Stimulated activated CD8-positive, alpha-beta memory T cell treated with anti-CD3 and anti-CD28 coated beads, Interleukin-4, amount 100 ng/mL, for 24 hours (primary cell): ENCODE measurements around the gene PRAMEF11.
"Not testable (repeated sequence)": the region's sequence is repeated elsewhere in the genome, so short reads cannot be mapped to it uniquely, and the experiment has no call there.

ENCODE experiments used
- DNase-seq: peaks from one replicate; pipeline ENCODE4 v3.0.0-alpha.2; 2020; ENCODE audit warnings: low read depth

The PRAMEF11 gene

DNA sequence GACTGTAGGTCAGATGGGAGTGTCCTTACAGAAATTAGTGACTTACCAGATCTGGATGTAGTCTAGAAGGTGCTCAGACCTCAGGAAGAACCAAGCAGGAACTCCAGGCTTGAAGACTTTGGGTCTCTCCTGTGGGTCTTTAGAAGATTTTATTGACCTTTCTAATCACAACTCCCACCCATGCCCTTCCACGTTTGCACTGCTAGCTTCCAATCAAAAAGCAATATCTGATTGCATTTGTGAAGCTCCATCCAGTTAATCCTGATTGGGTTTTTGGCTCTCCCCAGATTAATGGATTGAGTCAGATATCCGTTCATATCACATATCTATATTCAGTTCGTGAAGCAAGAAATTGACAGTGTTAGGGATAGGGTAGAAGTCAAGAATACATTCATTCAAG lies at the start of gene PRAMEF11:
PRAMEF11 (minus strand) TSS at position 101 of the 400 bp plus-strand sequence. CDS start 2,621 bp downstream, outside the sequence.
- DNase-seq: not testable (repeated sequence)

DNA sequence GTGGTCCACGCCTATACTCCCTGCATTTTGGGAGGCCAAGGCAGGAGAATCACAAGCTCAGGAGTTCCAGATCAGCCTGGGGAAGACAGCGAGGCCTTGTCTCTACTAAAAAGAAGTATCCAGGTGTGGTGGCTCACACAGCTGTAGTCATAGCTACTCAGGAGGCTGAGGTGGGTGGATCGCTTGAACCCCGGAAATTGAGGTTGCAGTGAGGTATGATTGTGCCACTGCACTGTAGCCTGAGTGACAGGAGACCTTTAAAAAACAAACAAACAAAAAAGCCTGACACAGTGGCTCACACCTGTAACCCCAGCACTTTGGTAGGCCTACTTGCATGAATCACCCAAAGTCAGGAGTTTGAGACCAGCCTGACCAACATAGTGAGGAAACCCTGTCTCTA lies 47.2 kb upstream of the PRAMEF11 start:
- not testable (repeated sequence) for DNase-seq

- DNase-seq: not testable (repeated sequence)
Measured at GRCh38 chr1:12863131-12863880, 32.1 kb upstream of the PRAMEF11 start.

DNA sequence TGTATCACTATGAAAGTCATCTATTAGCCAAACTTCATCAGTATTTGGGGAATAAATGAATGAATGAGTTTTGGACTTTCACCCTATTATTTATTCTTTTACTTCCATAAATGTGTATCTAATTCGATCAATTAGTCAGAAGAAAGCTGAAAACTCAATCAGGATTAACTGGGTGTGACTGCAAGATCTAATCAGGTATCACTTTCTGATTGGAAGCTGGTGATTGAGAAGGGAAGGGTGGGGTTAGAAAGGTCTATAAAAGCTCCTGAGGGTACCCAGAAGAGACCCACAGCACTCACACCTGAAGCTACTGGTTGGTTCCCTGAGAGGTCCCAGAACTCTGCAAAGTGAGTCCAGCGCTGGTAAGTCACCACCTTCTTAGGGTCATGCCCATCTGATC lies 25.6 kb upstream of the PRAMEF11 start, which contains the start of gene PRAMEF2:
PRAMEF2 (plus strand) TSS at position 301 of the 400 bp plus-strand sequence. CDS start 1,924 bp downstream, outside the sequence.
- DNase-seq: not testable (repeated sequence)

GRCh38 chr1:12851779-12852178 lies 20.6 kb upstream of the PRAMEF11 start:
- no peak for DNase-seq

- DNase-seq: not testable (repeated sequence)
Measured at GRCh38 chr1:12848620-12849019, 17.4 kb upstream of the PRAMEF11 start, which contains the start of gene HNRNPCL1. HNRNPCL1 (minus strand) TSS chr1:12848720; CDS start chr1:12848289, 431 bp downstream.

DNA sequence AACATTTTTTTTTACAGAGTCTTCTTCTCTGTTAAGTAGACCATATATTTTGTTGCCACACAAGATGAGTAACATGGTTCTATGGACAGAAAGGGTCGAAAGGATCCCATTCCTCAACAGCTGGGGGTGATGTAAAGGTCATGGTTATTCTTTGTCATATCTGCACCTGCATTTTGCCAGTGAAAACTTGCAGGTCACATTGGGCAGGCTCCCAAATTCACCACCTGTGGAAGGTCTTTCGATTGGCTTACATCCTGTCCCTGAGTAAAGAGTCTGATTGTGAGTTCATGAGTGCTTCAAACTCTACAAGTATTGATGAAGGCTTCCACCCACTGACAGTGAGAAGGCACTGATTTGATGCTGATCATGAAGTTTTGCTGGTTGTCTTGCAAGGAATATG lies 2.0 kb upstream of the PRAMEF11 start:
- not testable (repeated sequence) for DNase-seq

- not testable (repeated sequence) for DNase-seq
Measured at GRCh38 chr1:12819061-12819460, 12.1 kb downstream of the PRAMEF11 start.

GRCh38 chr1:12811409-12811784 lies 19.8 kb downstream of the PRAMEF11 start:
- no peak for DNase-seq

DNA sequence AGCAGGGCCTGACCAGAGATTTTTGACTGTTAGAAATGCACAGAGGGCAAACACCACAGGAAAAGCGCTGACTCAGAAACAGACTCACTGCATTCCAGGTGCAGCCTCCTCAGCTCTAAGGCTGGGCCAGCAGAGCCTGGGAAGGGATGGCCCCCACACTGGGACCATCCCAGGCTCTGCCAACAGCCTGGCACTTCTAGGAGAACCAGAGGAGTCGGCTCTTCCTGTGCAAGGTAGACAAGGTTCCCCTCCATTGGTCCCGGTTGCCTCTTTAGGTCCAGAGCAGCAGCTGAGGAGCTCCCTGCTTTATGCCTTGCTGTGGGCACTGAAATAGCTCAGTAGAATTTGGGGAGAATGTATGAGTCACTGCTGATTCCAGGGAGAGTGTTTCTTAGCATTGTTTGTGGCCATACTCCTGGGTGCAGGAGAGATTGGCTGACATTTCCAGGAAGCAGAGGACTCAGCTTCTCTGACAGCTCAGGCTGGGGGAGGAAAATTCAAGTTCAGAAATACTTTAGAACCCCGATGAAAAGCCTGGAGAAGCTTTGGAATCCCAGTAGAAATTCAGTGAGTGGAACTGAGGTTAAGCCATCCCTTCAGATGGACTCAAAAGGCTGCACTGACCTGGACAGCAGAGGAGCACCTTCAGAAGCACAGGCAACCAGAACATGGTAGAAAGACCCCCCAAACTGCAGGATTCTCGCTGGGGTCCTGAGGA lies 20.4 kb downstream of the PRAMEF11 start:
- no peak for DNase-seq

DNA sequence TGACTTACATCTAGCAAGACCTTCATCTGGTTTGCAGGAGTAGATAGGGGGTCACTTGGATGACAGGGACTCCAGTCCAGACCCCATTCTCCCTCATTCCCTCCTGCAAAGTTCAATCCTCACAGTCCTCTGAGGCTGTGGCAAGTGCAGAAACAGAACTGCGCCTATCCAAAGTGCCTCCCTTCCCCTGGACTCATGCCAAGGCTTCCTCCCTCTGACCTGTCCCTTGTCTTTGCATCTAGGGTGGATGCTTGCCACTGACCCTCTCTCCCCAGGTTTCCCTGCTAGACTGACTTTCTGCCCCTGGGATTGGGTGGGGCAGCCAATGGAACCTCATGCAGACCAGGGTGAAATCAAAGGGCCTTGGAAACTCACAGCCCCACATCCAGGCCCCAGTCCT lies 21.3 kb downstream of the PRAMEF11 start:
- no peak for DNase-seq

DNA sequence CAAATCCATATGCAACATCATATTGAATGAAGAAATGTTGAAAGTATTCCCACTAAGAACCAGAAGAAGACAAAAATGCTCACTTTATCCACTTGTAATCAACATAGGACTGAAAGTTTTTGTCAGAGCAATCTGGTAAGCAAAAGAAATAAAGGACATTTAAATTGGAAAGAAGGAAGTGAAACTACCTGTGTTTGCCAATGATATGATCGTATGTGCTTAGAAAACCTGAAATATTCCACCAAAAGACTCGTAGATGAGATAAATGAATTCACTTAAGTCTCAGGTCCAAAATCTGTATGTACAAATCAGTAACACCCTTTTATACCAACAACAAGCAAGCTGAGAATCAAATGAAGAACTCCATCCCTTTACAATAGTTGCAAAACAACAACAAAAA lies 31.5 kb downstream of the PRAMEF11 start:
- no peak for DNase-seq

GRCh38 chr1:12798911-12799310 lies 32.3 kb downstream of the PRAMEF11 start:
- no peak for DNase-seq

GRCh38 chr1:12791097-12791496 lies 40.1 kb downstream of the PRAMEF11 start, which contains the start of gene PRAMEF1:
PRAMEF1 (plus strand) TSS chr1:12791397; CDS start chr1:12793228, 1,831 bp downstream.
- not testable (repeated sequence) for DNase-seq

DNA sequence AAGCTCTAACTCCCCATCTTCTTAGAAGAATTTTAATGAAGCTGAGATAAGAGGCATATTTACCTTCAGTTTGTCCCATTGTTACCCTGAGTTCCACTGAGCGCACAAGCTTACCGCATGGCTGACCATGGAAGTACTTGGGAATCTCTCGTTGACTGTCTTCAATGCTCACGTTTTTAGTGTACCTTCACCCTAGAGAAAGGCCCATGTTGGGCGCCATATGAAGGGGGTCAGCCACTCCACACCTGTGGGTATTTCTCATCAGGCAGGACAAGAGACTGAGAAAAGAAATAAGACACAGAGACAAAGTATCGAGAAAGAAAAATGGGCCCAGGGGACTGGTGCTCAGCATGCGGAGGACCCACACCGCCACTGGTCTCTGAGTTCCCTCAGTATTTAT lies 46.5 kb downstream of the PRAMEF11 start:
- not testable (repeated sequence) for DNase-seq

GRCh38 chr1:12783783-12784182 lies 47.4 kb downstream of the PRAMEF11 start:
- DNase-seq: not testable (repeated sequence)

- not testable (repeated sequence) for DNase-seq
Measured at GRCh38 chr1:12781488-12781887, 49.7 kb downstream of the PRAMEF11 start.

GRCh38 chr1:12778907-12779306 lies 52.3 kb downstream of the PRAMEF11 start:
- no peak for DNase-seq

DNA sequence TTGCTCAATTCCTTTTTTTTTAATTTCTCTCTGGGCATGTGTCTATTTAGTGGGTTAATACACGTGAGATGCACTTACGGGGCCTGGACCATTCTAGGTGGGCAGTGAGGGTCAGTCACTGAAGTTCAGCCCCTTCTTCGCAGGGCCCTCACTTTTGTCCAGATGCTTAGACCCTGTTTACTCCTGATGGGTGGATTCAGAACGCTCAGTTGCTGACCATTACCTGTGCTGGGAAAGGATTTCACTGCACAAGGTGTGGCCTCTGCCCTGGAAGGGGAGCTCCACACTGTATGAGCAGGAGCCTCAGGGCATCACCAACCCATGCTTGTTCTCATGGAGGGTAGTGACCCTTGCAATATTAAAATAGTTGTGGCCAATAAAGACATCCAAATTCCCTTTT lies 53.1 kb downstream of the PRAMEF11 start:
- DNase-seq: no peak

DNA sequence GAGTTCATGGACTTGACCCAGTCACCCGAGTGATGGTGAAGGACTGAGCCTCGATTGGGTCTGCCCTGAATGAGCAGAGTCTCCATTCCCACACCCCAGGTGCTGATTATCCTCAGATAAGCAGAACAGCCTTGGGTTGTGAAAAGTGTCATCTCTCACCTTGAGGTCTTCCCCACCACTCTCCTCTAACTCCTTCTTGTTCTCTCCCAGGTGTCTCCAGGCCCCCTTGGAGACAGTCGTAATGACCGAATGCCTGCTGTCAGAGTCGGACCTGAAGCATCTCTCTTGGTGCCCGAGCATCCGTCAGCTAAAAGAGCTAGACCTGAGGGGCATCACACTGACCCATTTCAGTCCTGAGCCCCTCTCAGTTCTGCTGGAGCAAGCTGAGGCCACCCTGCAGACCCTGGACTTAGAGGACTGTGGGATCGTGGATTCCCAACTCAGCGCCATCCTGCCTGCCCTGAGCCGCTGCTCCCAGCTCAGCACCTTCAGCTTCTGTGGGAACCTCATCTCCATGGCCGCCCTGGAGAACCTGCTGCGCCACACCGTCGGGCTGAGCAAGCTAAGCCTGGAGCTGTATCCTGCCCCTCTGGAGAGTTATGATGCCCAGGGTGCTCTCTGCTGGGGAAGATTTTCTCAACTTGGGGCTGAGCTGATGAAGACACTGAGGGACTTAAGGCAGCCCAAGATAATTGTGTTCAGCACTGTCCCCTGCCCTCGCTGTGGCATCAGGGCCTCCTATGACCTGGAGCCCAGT lies 54.2 kb downstream of the PRAMEF11 start:
- no peak for DNase-seq

GRCh38 chr1:12775443-12775842 lies 55.8 kb downstream of the PRAMEF11 start:
- DNase-seq: no peak

- no peak for DNase-seq
Measured at GRCh38 chr1:12774801-12775345, 56.3 kb downstream of the PRAMEF11 start.
